Right lung (tissue), 5 donors: ENCODE measurements around the gene PRDM16. TPM values are rescaled to one million over a fixed set of nuclear protein-coding genes. Genes with fewer than 3 reads are reported as not detected.

Source experiments
- DNase-seq, 2 donors: peaks; one replicate each; pipeline ENCODE4 v3.0.0-alpha.2; 2013
- polyA plus RNA-seq, 5 donors: library from polyadenylated mRNA; unstranded; fragments of 120-200 nt; gene quantifications; one replicate each; pipeline versions ENCODE4 v1.2.1 to v1.2.3, GENCODE V29; 2013; ENCODE audit warnings: inconsistent platforms in 1 of 5, low replicate concordance in 1 of 5; ENCODE audit not compliant: insufficient read length in 5 of 5, insufficient read depth in 1 of 5

Gene PRDM16
- polyA plus RNA-seq, 5 donors, result 9.8 to 16.0 (median 11.8) TPM

- no peak for DNase-seq
Measured at GRCh38 chr1:3258386-3259003, 189.5 kb downstream of the PRDM16 start.

- no peak for DNase-seq
Measured at GRCh38 chr1:3259020-3259419, 190.0 kb downstream of the PRDM16 start.

- no peak for DNase-seq
Measured at GRCh38 chr1:3261007-3261968, 192.3 kb downstream of the PRDM16 start.

- no peak for DNase-seq
Measured at GRCh38 chr1:3261969-3262579, 193.1 kb downstream of the PRDM16 start.

- no peak for DNase-seq
Measured at GRCh38 chr1:3262681-3263286, 193.8 kb downstream of the PRDM16 start.

GRCh38 chr1:3263790-3264189 lies 194.8 kb downstream of the PRDM16 start:
- no peak for DNase-seq

GRCh38 chr1:3264456-3264855 lies 195.5 kb downstream of the PRDM16 start:
- no peak for DNase-seq

- no peak for DNase-seq
Measured at GRCh38 chr1:3265835-3266805, 197.1 kb downstream of the PRDM16 start.

GRCh38 chr1:3266870-3267549 lies 198.0 kb downstream of the PRDM16 start:
- DNase-seq, result no peak

- DNase-seq, result no peak
Measured at GRCh38 chr1:3267550-3268270, 198.7 kb downstream of the PRDM16 start.

- DNase-seq, result no peak
Measured at GRCh38 chr1:3268281-3268680, 199.3 kb downstream of the PRDM16 start.

- no peak for DNase-seq
Measured at GRCh38 chr1:3270403-3271245, 201.6 kb downstream of the PRDM16 start.

- DNase-seq, result no peak
Measured at GRCh38 chr1:3271866-3272265, 202.9 kb downstream of the PRDM16 start.

- DNase-seq, result no peak
Measured at GRCh38 chr1:3272321-3273045, 203.5 kb downstream of the PRDM16 start.

- DNase-seq, result no peak
Measured at GRCh38 chr1:3273447-3273846, 204.4 kb downstream of the PRDM16 start.

GRCh38 chr1:3274972-3275371 lies 206.0 kb downstream of the PRDM16 start:
- DNase-seq, result no peak

GRCh38 chr1:3275471-3276340 lies 206.7 kb downstream of the PRDM16 start:
- DNase-seq, result no peak
